Pancreas (tissue), 10 donors: ENCODE data around the gene LRP1B. TPM values are rescaled to one million over a fixed set of nuclear protein-coding genes. Genes with fewer than 3 reads are reported as not detected.

ENCODE experiments used
- ATAC-seq, 4 donors: fragments of 200-7000 bp; cut with Tn5 transposase; one replicate each; pipeline versions ENCODE4 v1.8.0 to v1.9.1; 2020; ENCODE audit warnings: mild to moderate bottlenecking in 4 of 4, moderate library complexity in 4 of 4
- DNase-seq, 6 donors: peaks; one replicate each; pipeline ENCODE4 v3.0.0-alpha.2; 2020
- FAIRE-seq: peaks from 2 replicates; lab custom pipeline; 2012; peaks lifted over from hg19 to GRCh38; lab: Jason Lieb, UNC
- H3K27ac ChIP-seq, 4 donors: fragments of 200-600 bp; sonication (generic); 1 replicate in 3 of 4; 2 replicates in 1 of 4; pipeline versions ENCODE4 v1.5.0 to v1.8.0; 2020
- H3K27me3 ChIP-seq, 4 donors: fragments of 200-600 bp; one replicate each; pipeline ENCODE4 v1.8.0; 2021
- H3K36me3 ChIP-seq, 3 donors: fragments of 200-600 bp; sonication (generic) in 1 of 3; one replicate each; pipeline versions ENCODE4 v1.5.0 to v1.8.0; 2020 to 2021
- H3K4me1 ChIP-seq, 3 donors: fragments of 200-600 bp; one replicate each; pipeline ENCODE4 v1.8.0; 2021
- H3K4me3 ChIP-seq, 4 donors: fragments of 200-600 bp; sonication (generic) in 2 of 4; one replicate each; pipeline versions ENCODE4 v1.5.0 to v1.8.0; 2020 to 2021
- H3K9me3 ChIP-seq, 4 donors: fragments of 200-600 bp; one replicate each; pipeline ENCODE4 v1.8.0; 2021
- WGBS, 2 donors: extraction: QIAGEN DNeasy Blood & Tissue Kit; methylation state at CpG; one replicate each; pipeline ENCODE4 v1.1.7; 2013; 5-methylcytosine and 5-hydroxymethylcytosine counted together
- intact Hi-C, 3 donors: fragments of 100-400 bp; cut with DNase I; formaldehyde crosslinking; loops; one replicate each; pipeline versions ENCODE4 v1.11.1 to v1.14.2; 2022
- microRNA-seq, 2 donors: library from miRNA; unstranded; fragments of <30 nt; microRNA quantifications; one replicate each; pipeline versions ENCODE4 to v1.1.0, GENCODE V29; 2019 to 2020
- polyA plus RNA-seq, 2 donors: library from polyadenylated mRNA; stranded (reverse); fragments of 200-250 nt; gene quantifications; one replicate each; pipeline ENCODE4 v1.2.3, GENCODE V29; 2013
- total RNA-seq, 6 donors: library from RNA; stranded (reverse); fragmentation: NEBNext Ultra II Directional in 4 of 6; extraction: Animal tissue kit (Norgen Biotek cat#: 25700) in 4 of 6; gene quantifications; one replicate each; pipeline versions ENCODE4 v1.2.1 to v1.2.4, GENCODE V29; 2021 to 2023
- TF ChIP-seq, protein P1 (sequence below), 4 donors: fragments of 200-600 bp; sonication (generic) in 3 of 4; IDR thresholded peaks; one replicate each; pipeline versions ENCODE4 v1.5.0 to v1.8.0; 2021; ENCODE audit warnings: antibody characterized with exemption in 4 of 4
- donor health status: healthy with polysubstance abuse.
- donor health status: DM: no; HTN: no; CAD: no; lungs with moderate emphysema.
- donor health status: DM: no; HTN: no; CAD: no.
- donor health status: control.
- donor health status: control.
- donor health status: Bipolar disorder and iron deficiency.
- donor health status: DM: yes; HTN: yes; CAD: no.
- donor health status: DM: no; HTN: no; CAD: no.
- donor health status: DM: no; HTN: no; CAD: no.
- donor health status: DM: yes; HTN: yes; CAD: no.

The LRP1B gene
- total and polyA plus RNA-seq, 8 donors, result 0.06 to 0.55 (median 0.25) TPM

- no peak overlapping the region for H3K4me3 ChIP-seq
- TF ChIP-seq, protein P1, sequence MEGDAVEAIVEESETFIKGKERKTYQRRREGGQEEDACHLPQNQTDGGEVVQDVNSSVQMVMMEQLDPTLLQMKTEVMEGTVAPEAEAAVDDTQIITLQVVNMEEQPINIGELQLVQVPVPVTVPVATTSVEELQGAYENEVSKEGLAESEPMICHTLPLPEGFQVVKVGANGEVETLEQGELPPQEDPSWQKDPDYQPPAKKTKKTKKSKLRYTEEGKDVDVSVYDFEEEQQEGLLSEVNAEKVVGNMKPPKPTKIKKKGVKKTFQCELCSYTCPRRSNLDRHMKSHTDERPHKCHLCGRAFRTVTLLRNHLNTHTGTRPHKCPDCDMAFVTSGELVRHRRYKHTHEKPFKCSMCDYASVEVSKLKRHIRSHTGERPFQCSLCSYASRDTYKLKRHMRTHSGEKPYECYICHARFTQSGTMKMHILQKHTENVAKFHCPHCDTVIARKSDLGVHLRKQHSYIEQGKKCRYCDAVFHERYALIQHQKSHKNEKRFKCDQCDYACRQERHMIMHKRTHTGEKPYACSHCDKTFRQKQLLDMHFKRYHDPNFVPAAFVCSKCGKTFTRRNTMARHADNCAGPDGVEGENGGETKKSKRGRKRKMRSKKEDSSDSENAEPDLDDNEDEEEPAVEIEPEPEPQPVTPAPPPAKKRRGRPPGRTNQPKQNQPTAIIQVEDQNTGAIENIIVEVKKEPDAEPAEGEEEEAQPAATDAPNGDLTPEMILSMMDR (IDR thresholded peaks at IDR 0.05), result no peak
- FAIRE-seq, result no peak
- no peaks in the 10 kb centered on the region for H3K27me3 ChIP-seq
- H3K4me1 ChIP-seq, result no peaks in the 10 kb centered on the region
- no peaks in the 10 kb centered on the region for H3K36me3 ChIP-seq
- no peak overlapping the region for H3K27ac ChIP-seq
- no peak for DNase-seq
- ATAC-seq, result no peak
- intact Hi-C loops, result no loop called here
- no peaks in the 10 kb centered on the region for H3K9me3 ChIP-seq
- 74 to 89% methylated on average over 4 of the region's 4 CpGs for WGBS, 2 donors
Measured at GRCh38 chr2:140186313-140186712, 1944.5 kb downstream of the LRP1B start.

- H3K27ac ChIP-seq, result no peak overlapping the region
- H3K4me3 ChIP-seq, result no peak overlapping the region
- DNase-seq (no peak), ATAC-seq (no peak), FAIRE-seq (no peak)
- no peaks in the 10 kb centered on the region for H3K4me1 ChIP-seq
- no peaks in the 10 kb centered on the region for H3K36me3 ChIP-seq
- intact Hi-C loops, result no loop called here
- TF ChIP-seq, protein P1 (IDR thresholded peaks at IDR 0.05), result no peak
- H3K9me3 ChIP-seq, result no peaks in the 10 kb centered on the region
- no peaks in the 10 kb centered on the region for H3K27me3 ChIP-seq
Measured at GRCh38 chr2:140185076-140185475, 1945.7 kb downstream of the LRP1B start.

DNA sequence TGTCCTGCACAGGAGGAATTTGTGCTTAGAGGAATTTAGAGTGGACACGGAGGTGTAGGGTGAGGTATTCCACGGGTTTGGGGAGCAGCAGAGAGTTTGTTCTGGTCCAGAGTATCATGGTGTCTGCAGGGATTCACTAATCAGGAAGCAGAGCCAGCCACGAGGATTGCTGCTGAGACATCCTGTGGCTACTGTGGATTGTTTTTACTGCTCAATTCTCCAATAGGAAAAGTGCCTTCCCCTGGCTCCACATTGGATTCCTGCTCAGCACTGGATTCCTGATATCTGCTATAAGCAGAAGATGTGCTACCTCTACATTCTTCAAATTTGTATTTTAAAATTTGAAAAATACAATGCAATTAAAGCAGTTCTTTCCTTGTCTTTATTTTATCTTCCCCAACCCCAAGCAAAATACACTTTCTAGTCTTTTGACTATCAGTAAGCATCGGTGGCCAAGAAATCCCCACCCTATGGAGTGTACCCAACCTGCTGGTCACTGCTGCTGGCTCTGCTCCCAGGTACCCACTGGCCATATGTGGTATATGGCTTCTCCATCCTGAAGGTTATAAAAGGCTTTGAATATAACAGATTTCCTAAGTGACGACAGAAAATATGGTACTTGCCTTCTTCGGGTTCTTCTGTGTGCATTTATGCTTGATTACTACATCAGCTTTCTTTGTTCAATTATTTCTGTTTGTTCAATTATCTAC lies 1947.6 kb downstream of the LRP1B start:
- Histone ChIP-seq H3K9me3 (no peaks in the 10 kb centered on the region), H3K27me3 (no peaks in the 10 kb centered on the region), H3K4me1 (no peaks in the 10 kb centered on the region), H3K36me3 (no peaks in the 10 kb centered on the region), H3K4me3 (no peak overlapping the region), H3K27ac (no peak overlapping the region)
- no peak for ATAC-seq
- no peak for FAIRE-seq
- intact Hi-C loops, result no loop called here
- TF ChIP-seq, protein P1 (IDR thresholded peaks at IDR 0.05), result no peak
- WGBS, 2 donors, result 55 to 68% methylated on average over 6 of the region's 6 CpGs
- DNase-seq, result no peak

Small RNAs within 50 kb of the gene (microRNA-seq; reads per million reads assigned to microRNA genes)
- 0 reads per million in 2 donors for gene MIR7157
